Measurements from ENCODE around the gene FAM120A. TPM values are rescaled to one million over a fixed set of nuclear protein-coding genes. Genes with fewer than 3 reads are reported as not detected.
A peak's percentile ranks its signal among the peaks of the same experiment; 100 is the strongest.

FAM120A gene
- total RNA-seq, 2 experiments from 2014 or later, result 115 to 154 TPM

DNA sequence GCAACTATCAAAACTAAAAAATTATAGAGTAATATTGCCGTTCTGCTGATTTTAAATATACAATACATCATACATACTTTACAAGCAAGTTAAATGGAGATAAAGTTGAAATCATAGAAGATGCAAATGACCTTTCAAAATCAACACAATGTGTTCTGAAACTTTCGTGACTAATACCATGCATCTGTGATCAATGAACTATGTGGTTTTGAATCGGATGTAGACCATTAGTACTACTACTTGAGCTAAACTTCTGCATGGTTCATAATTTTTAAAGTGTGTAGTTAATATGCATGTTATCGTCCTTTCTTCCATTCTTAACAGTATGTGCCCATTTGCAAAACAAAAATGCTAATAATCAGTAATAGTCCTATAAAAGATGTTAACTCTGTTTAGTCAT lies 113.6 kb downstream of the FAM120A start:
- Mint-ChIP-seq H3K4me1 (peaks cover 24% of the 10 kb centered on the region), H3K9me3 (ENCODE audit: low read depth) (no peaks in the 10 kb centered on the region), H3K4me3 (no peak overlapping the region), H3K27me3 (no peaks in the 10 kb centered on the region), H3K36me3 (ENCODE audit: low read depth) (peaks cover 23% of the 10 kb centered on the region), H3K27ac (no peak overlapping the region)
- intact Hi-C loops (cut with DNase I, micrococcal nuclease), result loop anchor here (5.0 kb wide), 4 partner anchors 113 to 692 kb away; partner anchors contain the start of genes FAM120A (in 1 of the 2), FAM120AOS (in 1 of the 2), ZNF169 (in 1 of the 2) and ZNF484 (in 1 of the 2)
- ChIA-PET POLR2A (no interaction called here), CTCF (interaction anchor here (0.5 to 3.0 kb wide), 10 partner anchors 8 to 500 kb away, joined by 3 to 11 read pairs (median 4); partner anchors contain the start of gene FAM120AOS)
- ATAC-seq, result no peak
- no peak for DNase-seq

DNA sequence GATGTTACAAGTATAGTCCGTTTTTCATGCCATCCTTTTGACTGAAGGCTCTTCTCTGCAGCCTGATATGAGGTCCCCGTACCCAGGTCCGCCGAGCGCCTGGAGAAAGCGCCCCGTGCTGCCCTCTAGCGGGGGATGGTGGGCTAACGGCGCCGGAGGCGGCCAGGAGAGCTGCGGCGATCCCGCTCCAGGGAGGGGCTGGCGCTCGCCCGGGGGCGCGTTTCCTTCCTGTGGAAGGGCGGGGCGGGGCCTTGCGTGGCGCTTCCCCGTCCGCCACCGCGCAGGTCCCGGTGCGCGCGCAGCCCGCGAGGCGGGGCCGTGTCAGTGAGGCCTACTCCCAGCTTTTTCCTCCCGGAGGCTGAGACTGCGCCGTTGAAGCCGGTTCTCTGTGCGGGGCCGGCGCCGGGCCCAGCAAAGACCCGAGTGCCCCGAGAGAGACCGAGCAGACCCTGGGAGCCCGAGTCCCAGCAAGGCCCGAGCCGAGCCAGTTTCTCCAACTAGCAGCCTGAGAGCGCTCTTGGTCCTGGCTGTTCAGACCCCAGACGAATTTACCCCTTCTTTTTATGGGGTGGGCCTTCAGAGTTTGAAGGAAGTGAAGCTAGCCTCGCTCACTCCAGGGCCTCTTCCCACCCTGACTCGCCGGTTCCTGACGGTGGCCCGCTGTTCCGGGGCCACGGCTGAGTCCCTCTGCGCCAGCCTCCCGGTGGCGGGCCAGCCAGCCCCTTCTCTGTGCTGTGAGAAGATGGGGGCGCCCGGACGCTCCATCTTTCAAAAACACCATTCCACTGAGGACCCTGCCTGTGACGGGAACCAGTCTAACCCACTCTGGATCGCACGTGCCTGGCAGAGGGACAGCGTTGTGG lies 115.2 kb downstream of the FAM120A start:
- no peaks in the 10 kb centered on the region for H3K27me3 Mint-ChIP-seq
- ATAC-seq, result peak; percentile 98
- H3K4me3 Mint-ChIP-seq, result peak overlapping the region; percentile 83
- H3K36me3 Mint-ChIP-seq (ENCODE audit: low read depth), result peaks cover 25% of the 10 kb centered on the region
- CTCF ChIA-PET, result interaction anchor here (0.5 to 3.0 kb wide), 32 partner anchors 8 to 902 kb away, joined by 3 to 11 read pairs (median 4); partner anchors contain the start of genes FAM120AOS and PHF2
- DNase-seq, result peak; percentile 99
- intact Hi-C loops (cut with DNase I, micrococcal nuclease), result loop anchor here (1.0 to 5.0 kb wide), 16 partner anchors 9 to 801 kb away; partner anchors contain the start of genes FAM120A (in 2 of the 2), CARD19 (in 1 of the 2), FAM120AOS (in 1 of the 2) and NINJ1 (in 1 of the 2)
- H3K9me3 Mint-ChIP-seq (ENCODE audit: low read depth), result peaks cover 3% of the 10 kb centered on the region
- peaks cover 24% of the 10 kb centered on the region for H3K4me1 Mint-ChIP-seq
- peak overlapping the region; percentile 89 for H3K27ac Mint-ChIP-seq
- POLR2A ChIA-PET, result interaction anchor here (0.7 to 1.3 kb wide), 4 partner anchors 9 to 113 kb away, joined by 3 to 6 read pairs (median 4); partner anchors contain the start of gene FAM120AOS

DNA sequence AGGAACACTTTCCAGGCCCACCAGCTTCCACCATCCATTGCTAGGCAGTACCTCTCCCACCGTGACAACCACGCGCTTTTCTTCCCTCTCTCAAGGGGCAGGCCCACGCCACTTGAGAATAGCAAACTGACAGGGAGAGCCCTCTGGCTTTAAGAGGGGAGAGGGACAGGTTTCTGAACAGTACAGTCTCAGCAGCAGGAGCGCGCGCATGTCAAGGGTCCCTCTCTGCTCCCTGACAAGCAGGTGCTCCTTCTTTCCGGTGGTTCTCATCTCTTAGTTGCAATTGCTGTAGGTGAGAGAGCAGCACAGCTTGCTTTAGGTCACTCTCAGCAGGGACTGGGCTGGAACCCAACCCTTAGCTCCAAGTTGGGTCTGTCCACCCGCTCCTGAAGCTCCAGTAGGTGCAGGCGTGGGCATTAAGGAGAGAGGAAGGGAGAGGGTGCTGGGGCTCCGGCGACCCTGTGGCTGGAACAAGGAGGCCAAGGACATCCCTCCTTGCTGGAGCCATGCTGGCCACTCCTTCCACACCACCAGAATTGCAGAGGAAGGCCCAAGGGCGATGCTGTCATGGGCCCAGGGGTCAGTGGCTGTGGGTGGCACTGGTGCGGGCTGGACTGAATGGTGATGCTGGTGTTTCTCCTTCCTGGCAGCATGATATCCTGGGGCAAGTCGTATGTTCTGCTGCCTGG lies 115.9 kb downstream of the FAM120A start:
- CTCF ChIA-PET, result interaction anchor here (0.7 to 3.0 kb wide), 9 partner anchors 16 to 460 kb away, joined by 3 to 11 read pairs (median 4); partner anchors contain the start of gene FAM120AOS
- intact Hi-C loops (cut with DNase I, micrococcal nuclease), result loop anchor here (2.0 to 5.0 kb wide), 6 partner anchors 115 to 690 kb away; partner anchors contain the start of genes FAM120A (in 1 of the 2), FAM120AOS (in 1 of the 2), ZNF169 (in 1 of the 2) and ZNF484 (in 1 of the 2)
- peak overlapping the region; percentile 83 for H3K4me3 Mint-ChIP-seq
- ATAC-seq (no peak), DNase-seq (peak; percentile 30)
- H3K4me1 Mint-ChIP-seq, result peaks cover 24% of the 10 kb centered on the region
- H3K27ac Mint-ChIP-seq, result peak overlapping the region; percentile 89
- POLR2A ChIA-PET, result interaction anchor here (1.3 kb wide), 1 partner anchor 8 kb away, joined by 5 read pairs; no protein-coding TSS in a partner anchor
- peaks cover 3% of the 10 kb centered on the region for H3K9me3 Mint-ChIP-seq (ENCODE audit: low read depth)
- H3K36me3 Mint-ChIP-seq (ENCODE audit: low read depth), result peaks cover 19% of the 10 kb centered on the region
- no peaks in the 10 kb centered on the region for H3K27me3 Mint-ChIP-seq

DNA sequence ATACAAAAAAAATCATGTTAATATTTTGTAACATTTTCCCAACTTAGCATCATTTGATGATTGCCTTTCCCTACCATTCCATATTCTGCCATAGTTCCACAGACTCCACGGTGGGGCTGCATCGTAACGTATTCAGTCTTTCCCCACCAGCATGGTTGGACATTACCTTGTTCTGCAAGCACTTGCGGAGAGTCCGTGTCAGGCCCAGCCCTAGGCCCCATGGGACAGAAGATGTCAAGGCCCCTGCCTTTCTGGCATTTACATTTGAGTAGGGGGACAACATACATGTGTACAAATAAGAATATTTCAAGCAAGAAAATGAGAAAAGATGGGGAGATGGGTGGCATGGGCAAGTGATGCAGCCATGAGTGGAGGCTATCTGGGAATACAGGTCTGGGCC lies 116.7 kb downstream of the FAM120A start:
- POLR2A ChIA-PET, result no interaction called here
- no peak overlapping the region for H3K27ac Mint-ChIP-seq
- peaks cover 3% of the 10 kb centered on the region for H3K9me3 Mint-ChIP-seq (ENCODE audit: low read depth)
- DNase-seq, result no peak
- no peak overlapping the region for H3K4me3 Mint-ChIP-seq
- ATAC-seq, result no peak
- H3K27me3 Mint-ChIP-seq, result no peaks in the 10 kb centered on the region
- intact Hi-C loops (cut with DNase I, micrococcal nuclease), result loop anchor here (5.0 kb wide), 4 partner anchors 116 to 691 kb away; partner anchors contain the start of genes FAM120A (in 1 of the 2), FAM120AOS (in 1 of the 2), ZNF169 (in 1 of the 2) and ZNF484 (in 1 of the 2)
- H3K4me1 Mint-ChIP-seq, result peaks cover 24% of the 10 kb centered on the region
- CTCF ChIA-PET, result no interaction called here
- H3K36me3 Mint-ChIP-seq (ENCODE audit: low read depth), result peaks cover 15% of the 10 kb centered on the region

DNA sequence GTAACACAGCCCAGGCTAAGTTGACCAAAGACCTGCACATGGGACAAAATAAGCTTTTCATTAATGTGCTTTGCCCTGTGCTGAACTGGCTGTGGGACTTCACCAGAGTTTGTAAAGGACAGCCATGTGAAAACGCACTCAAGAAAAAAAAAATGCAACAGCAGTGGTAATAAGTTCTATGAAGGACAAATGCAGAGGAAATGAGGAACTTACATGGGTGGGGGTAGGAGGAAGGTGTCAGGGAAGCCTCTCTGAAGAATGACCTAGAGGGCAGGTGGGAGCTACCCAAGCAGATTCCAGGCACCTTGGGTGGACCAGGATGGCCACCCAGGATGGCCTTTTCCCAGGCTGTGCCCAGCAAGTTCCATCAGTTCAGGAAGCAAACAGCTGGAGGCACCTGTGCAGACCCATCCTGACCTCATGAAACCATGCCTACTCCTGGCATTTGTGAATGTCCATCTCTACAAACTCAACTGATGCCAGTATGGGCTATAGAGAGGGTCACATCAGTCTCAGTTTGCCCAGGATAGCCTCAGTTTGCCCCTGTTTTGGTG lies 118.2 kb downstream of the FAM120A start:
- no peaks in the 10 kb centered on the region for H3K27me3 Mint-ChIP-seq
- ATAC-seq, result no peak
- intact Hi-C loops (cut with DNase I, micrococcal nuclease), result loop anchor here (5.0 to 10.0 kb wide), 5 partner anchors 117 to 1155 kb away; partner anchors contain the start of genes AOPEP (in 1 of the 2), FAM120A (in 1 of the 2), FAM120AOS (in 1 of the 2) and ZNF169 (in 1 of the 2)
- H3K4me3 Mint-ChIP-seq, result no peak overlapping the region
- no peak overlapping the region for H3K27ac Mint-ChIP-seq
- POLR2A ChIA-PET, result no interaction called here
- no peak for DNase-seq
- H3K4me1 Mint-ChIP-seq, result peaks cover 21% of the 10 kb centered on the region
- H3K9me3 Mint-ChIP-seq (ENCODE audit: low read depth), result peaks cover 3% of the 10 kb centered on the region
- CTCF ChIA-PET, result interaction anchor here (1.2 kb wide), 1 partner anchor 19 kb away, joined by 4 read pairs; no protein-coding TSS in a partner anchor
- peaks cover 4% of the 10 kb centered on the region for H3K36me3 Mint-ChIP-seq (ENCODE audit: low read depth)

DNA sequence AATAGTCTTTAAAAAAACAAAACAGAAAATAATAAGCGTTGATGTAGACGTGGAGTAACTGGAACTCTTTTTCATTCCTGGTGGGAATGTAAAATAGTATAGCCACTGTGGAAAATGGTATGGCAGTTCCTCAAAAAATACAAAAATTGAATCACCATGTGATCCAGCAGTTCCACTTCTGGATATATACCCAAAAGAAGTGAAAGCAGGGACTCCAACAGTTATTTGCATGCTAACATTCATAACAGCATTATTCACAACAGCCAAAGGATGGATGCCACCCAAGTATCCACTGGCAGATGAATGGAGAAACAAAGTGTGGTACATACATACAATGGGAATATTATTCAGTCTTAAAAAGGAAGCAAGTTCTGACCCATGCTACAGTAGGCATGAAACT lies 120.7 kb downstream of the FAM120A start:
- ATAC-seq, result no peak
- peaks cover 2% of the 10 kb centered on the region for H3K36me3 Mint-ChIP-seq (ENCODE audit: low read depth)
- H3K4me1 Mint-ChIP-seq, result peaks cover 12% of the 10 kb centered on the region
- H3K27ac Mint-ChIP-seq, result no peak overlapping the region
- ChIA-PET CTCF (no interaction called here), POLR2A (no interaction called here)
- no peak for DNase-seq
- H3K9me3 Mint-ChIP-seq (ENCODE audit: low read depth), result peaks cover 3% of the 10 kb centered on the region
- H3K4me3 Mint-ChIP-seq, result no peak overlapping the region
- intact Hi-C loops (cut with DNase I, micrococcal nuclease), result loop anchor here in 1 of 2 experiments (10.0 kb wide), 1 partner anchor 1153 kb away; the partner anchor contains the start of gene AOPEP
- no peaks in the 10 kb centered on the region for H3K27me3 Mint-ChIP-seq

DNA sequence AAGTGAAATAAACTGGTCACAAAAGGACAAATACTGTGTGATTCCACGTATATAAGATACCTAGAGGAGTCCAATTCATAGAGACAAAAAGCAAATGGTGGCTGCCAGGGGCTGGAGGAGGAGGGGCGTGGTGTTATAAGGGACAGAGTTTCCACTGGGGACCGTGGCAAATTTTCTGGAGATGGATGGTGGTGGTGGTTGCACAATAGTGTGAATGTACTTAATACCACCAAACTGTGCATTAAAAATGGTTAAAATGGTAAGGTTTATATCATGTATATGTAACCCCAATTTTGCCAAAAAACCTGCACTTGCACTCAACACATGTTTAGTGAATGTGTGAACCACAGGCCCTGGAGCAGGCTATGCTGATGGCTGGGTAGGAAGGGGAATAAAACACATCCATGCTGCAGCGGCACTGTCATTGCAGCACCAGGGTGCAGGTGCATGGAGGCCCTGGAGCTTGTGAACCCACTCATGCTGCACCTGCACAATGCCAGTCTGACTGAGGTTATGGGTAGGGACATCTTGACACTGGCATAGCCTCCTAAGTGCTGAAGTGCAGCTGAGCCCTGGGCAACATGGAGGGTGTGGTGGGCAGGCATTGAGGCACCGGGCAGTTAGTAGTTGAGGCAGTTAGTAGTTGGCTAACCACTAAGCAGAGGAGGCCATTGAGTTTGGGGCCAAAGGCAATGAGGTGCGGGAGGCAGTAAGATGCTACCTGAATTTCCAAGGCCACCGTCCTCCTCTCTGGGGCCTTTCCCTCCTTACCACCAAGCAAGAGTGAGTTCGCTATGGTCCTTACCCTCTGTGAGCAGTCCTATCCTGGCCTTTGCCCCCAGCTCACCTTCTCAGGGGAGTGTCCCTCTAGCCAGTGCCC lies 121.4 kb downstream of the FAM120A start:
- Mint-ChIP-seq H3K9me3 (ENCODE audit: low read depth) (peaks cover 3% of the 10 kb centered on the region), H3K27me3 (no peaks in the 10 kb centered on the region), H3K27ac (no peak overlapping the region), H3K4me3 (no peak overlapping the region), H3K36me3 (ENCODE audit: low read depth) (peaks cover 2% of the 10 kb centered on the region), H3K4me1 (peaks cover 10% of the 10 kb centered on the region)
- ChIA-PET POLR2A (no interaction called here), CTCF (no interaction called here)
- no peak for ATAC-seq
- intact Hi-C loops (cut with DNase I, micrococcal nuclease), result loop anchor here in 1 of 2 experiments (10.0 kb wide), 1 partner anchor 1152 kb away; the partner anchor contains the start of gene AOPEP
- DNase-seq, result no peak

DNA sequence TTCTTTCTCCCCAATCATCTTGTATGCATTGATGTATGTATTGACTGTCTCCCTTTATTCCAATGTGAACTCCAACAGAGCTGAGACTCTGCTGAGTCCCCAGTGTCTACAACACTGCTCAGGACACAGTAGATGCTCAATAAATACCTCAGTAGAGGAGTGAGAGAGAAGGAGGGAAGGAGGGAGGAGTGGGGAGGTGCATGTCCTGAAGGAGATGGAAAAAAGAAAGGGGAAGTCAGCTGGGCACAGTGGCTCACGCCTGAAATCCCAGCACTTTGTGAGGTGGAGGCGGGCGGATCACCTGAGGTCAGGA lies 122.0 kb downstream of the FAM120A start:
- Mint-ChIP-seq H3K27ac (no peak overlapping the region), H3K4me1 (peaks cover 16% of the 10 kb centered on the region), H3K36me3 (ENCODE audit: low read depth) (peaks cover 2% of the 10 kb centered on the region), H3K27me3 (no peaks in the 10 kb centered on the region), H3K4me3 (no peak overlapping the region), H3K9me3 (ENCODE audit: low read depth) (peaks cover 3% of the 10 kb centered on the region)
- ChIA-PET CTCF (no interaction called here), POLR2A (no interaction called here)
- DNase-seq, result no peak
- no peak for ATAC-seq
- intact Hi-C loops (cut with DNase I, micrococcal nuclease), result loop anchor here in 1 of 2 experiments (10.0 kb wide), 1 partner anchor 1151 kb away; the partner anchor contains the start of gene AOPEP

DNA sequence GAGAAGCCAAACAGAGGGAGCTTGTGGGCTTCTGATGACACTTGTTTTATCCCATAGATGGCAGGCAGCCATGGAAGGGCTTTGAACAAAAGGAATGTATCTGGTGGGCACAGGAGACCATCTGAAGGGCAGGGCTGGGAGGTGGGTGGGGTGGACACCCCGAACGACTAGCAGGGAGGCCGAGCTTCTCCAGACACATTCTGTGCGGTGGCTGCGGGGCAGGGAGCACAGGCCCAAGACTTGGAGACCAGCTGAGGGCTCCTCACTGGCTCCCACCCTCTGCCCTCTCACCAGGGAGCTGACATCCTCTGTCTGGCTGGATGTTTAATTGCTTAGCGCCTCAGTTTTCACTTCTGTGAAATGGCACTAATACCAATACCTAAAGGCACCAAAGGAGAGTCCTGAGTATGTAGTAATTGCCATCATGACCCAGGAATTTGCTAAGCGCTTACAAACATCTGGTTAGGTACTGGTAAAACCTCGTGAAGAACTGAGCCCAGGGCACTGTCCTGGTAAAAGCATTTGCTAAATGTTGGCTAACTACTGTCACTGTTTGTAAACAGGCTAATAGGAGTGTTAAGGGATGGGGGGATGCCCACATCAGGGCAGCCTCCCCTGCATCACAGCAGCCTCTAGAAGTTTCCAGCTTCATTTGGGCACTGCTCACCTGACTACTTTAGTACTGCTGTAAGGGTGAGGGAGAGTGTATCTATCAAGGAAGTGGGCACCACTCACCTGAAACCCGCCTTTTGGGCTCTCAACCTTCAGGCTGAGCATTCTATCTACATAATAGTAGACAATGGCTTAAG lies 122.8 kb downstream of the FAM120A start:
- Mint-ChIP-seq H3K9me3 (ENCODE audit: low read depth) (peaks cover 3% of the 10 kb centered on the region), H3K4me3 (peak overlapping the region; percentile 78), H3K36me3 (ENCODE audit: low read depth) (peaks cover 2% of the 10 kb centered on the region), H3K4me1 (peaks cover 24% of the 10 kb centered on the region), H3K27me3 (no peaks in the 10 kb centered on the region), H3K27ac (no peak overlapping the region)
- CTCF ChIA-PET, result interaction anchor here (1.3 kb wide), 1 partner anchor 8 kb away, joined by 5 read pairs; no protein-coding TSS in a partner anchor
- intact Hi-C loops (cut with DNase I, micrococcal nuclease), result loop anchor here in 1 of 2 experiments (10.0 kb wide), 1 partner anchor 1151 kb away; the partner anchor contains the start of gene AOPEP
- ATAC-seq, result no peak
- no peak for DNase-seq
- POLR2A ChIA-PET, result interaction anchor here (0.5 to 1.4 kb wide), 2 partner anchors 7 to 478 kb away, joined by 3 to 5 read pairs; no protein-coding TSS in a partner anchor
